ENCODE results near the gene ARID3B.

DNA sequence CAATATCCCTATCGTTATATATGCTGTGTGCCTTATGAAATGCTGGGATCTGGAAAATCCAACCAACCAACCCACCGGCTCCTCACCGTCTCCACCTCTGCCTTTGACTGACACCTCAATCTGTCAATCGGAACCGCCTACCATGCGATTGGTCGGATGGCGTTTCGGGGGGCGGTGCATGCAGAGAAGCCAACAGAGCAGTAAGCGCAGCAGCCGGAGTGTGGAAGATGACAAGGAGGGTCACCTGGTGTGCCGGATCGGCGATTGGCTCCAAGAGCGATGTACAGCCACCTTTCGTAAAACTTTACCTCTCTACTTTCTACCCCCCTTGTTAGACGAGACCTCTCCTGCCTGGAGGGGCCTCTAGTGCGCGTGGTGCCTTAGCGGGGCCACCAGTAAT is 80.9 kb downstream of the ARID3B start:
- TF ChIP-seq, protein P1, sequence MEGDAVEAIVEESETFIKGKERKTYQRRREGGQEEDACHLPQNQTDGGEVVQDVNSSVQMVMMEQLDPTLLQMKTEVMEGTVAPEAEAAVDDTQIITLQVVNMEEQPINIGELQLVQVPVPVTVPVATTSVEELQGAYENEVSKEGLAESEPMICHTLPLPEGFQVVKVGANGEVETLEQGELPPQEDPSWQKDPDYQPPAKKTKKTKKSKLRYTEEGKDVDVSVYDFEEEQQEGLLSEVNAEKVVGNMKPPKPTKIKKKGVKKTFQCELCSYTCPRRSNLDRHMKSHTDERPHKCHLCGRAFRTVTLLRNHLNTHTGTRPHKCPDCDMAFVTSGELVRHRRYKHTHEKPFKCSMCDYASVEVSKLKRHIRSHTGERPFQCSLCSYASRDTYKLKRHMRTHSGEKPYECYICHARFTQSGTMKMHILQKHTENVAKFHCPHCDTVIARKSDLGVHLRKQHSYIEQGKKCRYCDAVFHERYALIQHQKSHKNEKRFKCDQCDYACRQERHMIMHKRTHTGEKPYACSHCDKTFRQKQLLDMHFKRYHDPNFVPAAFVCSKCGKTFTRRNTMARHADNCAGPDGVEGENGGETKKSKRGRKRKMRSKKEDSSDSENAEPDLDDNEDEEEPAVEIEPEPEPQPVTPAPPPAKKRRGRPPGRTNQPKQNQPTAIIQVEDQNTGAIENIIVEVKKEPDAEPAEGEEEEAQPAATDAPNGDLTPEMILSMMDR (IDR thresholded peaks at IDR 0.05), result no peak
- no peak for TF ChIP-seq POLR2A (IDR thresholded peaks at IDR 0.05)

Data from tibial nerve (tissue), 3 donors.